K562 (cell line): ENCODE measurements around the gene ANO10. TPM values are rescaled to one million over a fixed set of nuclear protein-coding genes. Genes with fewer than 3 reads are reported as not detected.

Source experiments
- ATAC-seq: fragments of 200-7000 bp; cut with Tn5 transposase; 3 replicates; pipeline ENCODE4 v1.9.1; 2020; ENCODE audit warnings: moderate library complexity
- BruUV-seq: library from RNA; stranded (reverse); fragments of 400-500 nt; replicated peaks from 2 replicates; lab custom pipeline; 2021; lab: Mats Ljungman, UMichigan
- CTCF ChIA-PET: fragments of 300-600 bp; formaldehyde crosslinking; extraction: SDS; loops from one replicate; lab custom pipeline; 2021; ENCODE audit warnings: low intra/inter-chr PET ratio; lab: Yijun Ruan, JAX
- POLR2A ChIA-PET: fragments of 300-600, 350-650 bp; sonication (Branson Sonifier 250); formaldehyde crosslinking; extraction: SDS; loops from one replicate; lab custom pipeline; 2021; ENCODE audit warnings: antibody characterized with exemption, inconsistent platforms; lab: Yijun Ruan, JAX
- DNase-seq, 4 experiments: peaks; one replicate each; pipeline versions ENCODE4 v3.0.0 to v3.0.0-alpha.2; 2011 to 2018; ENCODE audit warnings: low spot score in 3 of 4, mixed read lengths in 3 of 4; ENCODE audit errors: extremely low read depth in 1 of 4
- FAIRE-seq: peaks from 2 replicates; lab custom pipeline; 2011; peaks lifted over from hg19 to GRCh38; lab: Jason Lieb, UNC
- H2AFZ ChIP-seq: 2 replicates; pipeline ENCODE4 v1.6.0; 2011; ENCODE audit warnings: low read depth, low read length, control low read depth, inconsistent platforms
- H3K27ac ChIP-seq: fragments of 200-600 bp; 3 replicates; pipeline ENCODE4 v1.8.0; 2011; ENCODE audit warnings: low read depth, mild to moderate bottlenecking, control low read depth, inconsistent platforms, low read length, moderate library complexity, mixed read lengths; ENCODE audit errors: extremely low read depth
- H3K27me3 ChIP-seq, 2 experiments: fragments of 300-600 bp in 1 of 2; 2 replicates in 1 of 2; 3 replicates in 1 of 2; pipeline versions ENCODE4 v1.6.0 to v1.8.0; 2011; ENCODE audit warnings: inconsistent platforms in 2 of 2, low read length in 2 of 2, mild to moderate bottlenecking in 1 of 2, mixed read lengths in 1 of 2, moderate library complexity in 1 of 2; ENCODE audit not compliant: control insufficient read depth in 2 of 2, insufficient read depth in 2 of 2
- H3K36me3 ChIP-seq: fragments of 300-600 bp; 3 replicates; pipeline ENCODE4 v1.8.0; 2011; ENCODE audit warnings: mild to moderate bottlenecking, low read length, inconsistent platforms; ENCODE audit not compliant: control insufficient read depth, insufficient read depth
- H3K4me1 ChIP-seq, 2 experiments: fragments of 200-600 bp in 1 of 2; replicated peaks in 1 of 2; 2 replicates in 1 of 2; 3 replicates in 1 of 2; pipeline versions ENCODE4 v1.5.1 to v1.8.0; 2011; ENCODE audit warnings: inconsistent platforms in 2 of 2, low read length in 2 of 2, mild to moderate bottlenecking in 1 of 2, mixed read lengths in 1 of 2, moderate library complexity in 1 of 2; ENCODE audit not compliant: control insufficient read depth in 2 of 2, insufficient read depth in 2 of 2
- H3K4me2 ChIP-seq: 2 replicates; pipeline ENCODE4 v1.6.1; 2011; ENCODE audit warnings: low read length, control low read depth, inconsistent platforms, mixed read lengths; ENCODE audit not compliant: insufficient read depth
- H3K4me3 ChIP-seq: fragments of 200-600 bp; sonication (generic), shearing (Covaris generic); 2 replicates; pipeline ENCODE4 v1.5.1; 2016; ENCODE audit warnings: control low read depth, inconsistent platforms
- H3K79me2 ChIP-seq: fragments of 200-600 bp; 3 replicates; pipeline ENCODE4 v1.8.0; 2011; ENCODE audit warnings: low read length, inconsistent platforms; ENCODE audit not compliant: control insufficient read depth, insufficient read depth
- H3K9ac ChIP-seq, 2 experiments: 2 replicates each; pipeline versions ENCODE4 v1.6.0 to v1.6.1; 2011; ENCODE audit warnings: low read depth in 2 of 2, low read length in 2 of 2, control low read depth in 1 of 2, inconsistent platforms in 1 of 2, mild to moderate bottlenecking in 1 of 2, mixed read lengths in 1 of 2; ENCODE audit not compliant: insufficient read depth in 1 of 2
- H3K9me1 ChIP-seq: one replicate; pipeline ENCODE4 v1.6.0; 2011; ENCODE audit warnings: inconsistent platforms, mild to moderate bottlenecking, low read length, moderate library complexity; ENCODE audit not compliant: control insufficient read depth, insufficient read depth
- H3K9me3 ChIP-seq: replicated peaks from 2 replicates; pipeline ENCODE4 v1.5.1; 2011; ENCODE audit warnings: low read depth, low read length, inconsistent platforms; ENCODE audit not compliant: control insufficient read depth, insufficient read depth
- H4K20me1 ChIP-seq: replicated peaks from 2 replicates; pipeline ENCODE4 v1.6.1; 2011; ENCODE audit warnings: low read length, inconsistent platforms, mixed read lengths; ENCODE audit not compliant: control insufficient read depth, insufficient read depth
- BRD9 ChIP-seq: fragments of 450-650 bp; IDR thresholded peaks from 2 replicates; pipeline ENCODE4 v1.6.1; 2018; ENCODE audit warnings: low read depth; ENCODE audit not compliant: partially characterized antibody
- CHD1 ChIP-seq: fragments of 200-600 bp; sonication (generic); IDR thresholded peaks from one replicate; pipeline ENCODE4 v1.6.1; 2012; ENCODE audit warnings: mild to moderate bottlenecking, moderate library complexity, low read length, inconsistent platforms
- CHD4 ChIP-seq: fragments of 200-600 bp; sonication (generic); IDR thresholded peaks from 3 replicates; pipeline ENCODE4 v1.6.1; 2012; ENCODE audit warnings: low read depth, mild to moderate bottlenecking, mixed read lengths, low read length, inconsistent platforms; ENCODE audit not compliant: insufficient read depth, insufficient replicate concordance, poor library complexity, severe bottlenecking
- DMBX1 ChIP-seq: fragments of 250-450 bp; sonication (Bioruptor Pico); IDR thresholded peaks from 2 replicates; pipeline ENCODE4 v1.8.0; 2022; ENCODE audit warnings: inconsistent platforms, mild to moderate bottlenecking, moderate library complexity, borderline replicate concordance
- EGR1 ChIP-seq: fragments of 450-650 bp; conservative IDR thresholded peaks from 2 replicates; pipeline ENCODE4 v1.6.1; 2017; ENCODE audit warnings: mild to moderate bottlenecking
- GTF2A2 ChIP-seq: IDR thresholded peaks from 2 replicates; pipeline ENCODE4 v1.6.1; 2016; ENCODE audit warnings: mild to moderate bottlenecking, missing genetic modification characterization, missing compliant biosample characterization
- HDAC2 ChIP-seq: fragments of 450-650 bp; IDR thresholded peaks from 2 replicates; pipeline ENCODE4 v1.6.1; 2016; ENCODE audit warnings: mild to moderate bottlenecking
- PRPF4 ChIP-seq: fragments of 200-400 bp; formaldehyde crosslinking; IDR thresholded peaks from one replicate; pipeline ENCODE4 v1.6.1; 2017; ENCODE audit warnings: low read length, low read depth, mild to moderate bottlenecking; ENCODE audit not compliant: insufficient read depth, poor library complexity, severe bottlenecking
- RFX5 ChIP-seq: IDR thresholded peaks from 2 replicates; pipeline ENCODE4 v1.6.1; 2011; ENCODE audit warnings: low read depth, mild to moderate bottlenecking, improper control_type of control experiment, low read length
- ZKSCAN3 ChIP-seq: fragments of 250-450 bp; sonication (Bioruptor Pico); IDR thresholded peaks from 2 replicates; pipeline ENCODE4 v1.4.0; 2020
- ZNF23 ChIP-seq: fragments of 250-450 bp; sonication (Bioruptor Pico); IDR thresholded peaks from 2 replicates; pipeline ENCODE4 v1.4.0; 2020; ENCODE audit warnings: mild to moderate bottlenecking
- ZNF274 ChIP-seq: IDR thresholded peaks from 2 replicates; pipeline ENCODE4 v1.6.1; 2011; ENCODE audit warnings: low read depth, mild to moderate bottlenecking, low read length, moderate library complexity, borderline replicate concordance
- ZNF780A ChIP-seq: fragments of 250-450 bp; sonication (Bioruptor Pico); IDR thresholded peaks from 2 replicates; pipeline ENCODE4 v1.5.0; 2021; ENCODE audit warnings: mild to moderate bottlenecking
- WGBS: fragments of 100-300 bp; shearing (Covaris generic); methylation state at CpG from one replicate; pipeline ENCODE4 v1.1.6; 2016; ENCODE audit warnings: low coverage, mixed read lengths; ENCODE audit not compliant: insufficient coverage; ENCODE audit errors: missing lambda C conversion rate; 5-methylcytosine and 5-hydroxymethylcytosine counted together
- in situ Hi-C: fragments of 300-500 bp; cut with MboI; formaldehyde crosslinking; loops from 4 replicates; pipeline ENCODE4 v1.15.0; 2018; ENCODE audit warnings: inconsistent platforms, mixed read lengths
- intact Hi-C: fragments of 100-400 bp; cut with micrococcal nuclease; formaldehyde crosslinking; loops from 2 replicates; pipeline ENCODE4 v1.14.2; 2022
- polyA plus RNA-seq, 8 experiments: library from polyadenylated mRNA; depleted of rRNA in 4 of 8; stranded (reverse) in 5 of 8; unstranded in 3 of 8; fragments of >200 nt; fragmentation: Nextera tagmentation in 2 of 8; fragmentation: Illumina TruSeq in 1 of 8; extraction: Ambion mirVana in 2 of 8; extraction: Trizol in 1 of 8; gene quantifications; 2 replicates each; pipeline versions ENCODE4 v1.2.1 to v1.2.3, GENCODE V29; 2011 to 2014; ENCODE audit warnings: inconsistent platforms in 1 of 8, missing spikeins in 1 of 8
- total RNA-seq, 7 experiments: library from RNA; depleted of rRNA in 6 of 7; stranded (reverse); fragments of >200 nt in 6 of 7; fragmentation: Illumina TruSeq in 2 of 7; extraction: Trizol in 2 of 7; gene quantifications; 2 replicates each; pipeline versions ENCODE4 v1.2.1 to v1.2.3, GENCODE V29; 2011 to 2021; ENCODE audit warnings: low replicate concordance in 1 of 7
- TF ChIP-seq, protein P1 (sequence below): fragments of 250-450 bp; sonication (Bioruptor Pico); IDR thresholded peaks from 2 replicates; pipeline ENCODE4 v1.8.0; 2022; ENCODE audit warnings: inconsistent platforms
- TF ChIP-seq, protein P2 (sequence below): fragments of 250-450 bp; sonication (Bioruptor Pico); IDR thresholded peaks from 2 replicates; pipeline ENCODE4 v1.4.0; 2020; ENCODE audit warnings: mild to moderate bottlenecking
- TF ChIP-seq, protein P3 (sequence below), 2 experiments: fragments of 450-650 bp; IDR thresholded peaks; 2 replicates each; pipeline ENCODE4 v1.6.1; 2016

The ANO10 gene
- total and polyA plus RNA-seq, 9 of the 15 experiments (the other 6 are each of a cell fraction or from before 2014, with no cell fraction given), result 6.4 to 46.0 (median 32.3) TPM

DNA sequence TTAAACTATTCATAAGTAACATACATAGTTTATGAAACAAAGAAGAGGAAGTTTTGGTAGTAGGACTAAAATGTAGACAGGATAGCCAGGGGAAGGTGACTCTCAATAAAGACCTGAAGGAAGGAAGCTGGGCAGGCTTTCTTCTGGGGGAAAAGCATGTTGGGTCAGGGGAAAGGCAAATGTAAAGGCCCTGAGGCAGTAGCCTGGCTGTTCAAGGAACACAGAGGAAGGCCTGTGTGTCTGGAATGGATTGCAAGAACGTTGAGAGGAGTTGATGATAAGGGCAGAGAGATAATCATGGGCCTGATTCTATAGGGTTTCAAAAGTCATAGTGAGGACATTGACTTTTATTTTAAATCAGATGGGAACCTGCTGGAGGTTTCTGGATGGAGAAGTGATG is 167.8 kb downstream of the ANO10 start:
- no peak overlapping the region for H3K4me3 ChIP-seq
- H3K9ac ChIP-seq, result no peak overlapping the region
- H3K9me1 ChIP-seq, result no peaks in the 10 kb centered on the region
- no peak for FAIRE-seq
- peak overlapping the region; percentile 15; the same call in 1 of the 3 replicates for H3K27ac ChIP-seq
- H3K36me3 ChIP-seq, result no peaks in the 10 kb centered on the region
- no peaks in the 10 kb centered on the region for H4K20me1 ChIP-seq
- no peak for DNase-seq
- BruUV-seq, result no TSS peak
- intact Hi-C loops (no loop called here), in situ Hi-C loops (no loop called here)
- ChIA-PET CTCF (no interaction called here), POLR2A (interaction anchor here (1.2 kb wide), 1 partner anchor 9 kb away, joined by 3 read pairs; no protein-coding TSS in a partner anchor)
- H3K27me3 ChIP-seq, result no peaks in the 10 kb centered on the region
- no peak for TF ChIP-seq ZKSCAN3
- TF ChIP-seq, protein P1, sequence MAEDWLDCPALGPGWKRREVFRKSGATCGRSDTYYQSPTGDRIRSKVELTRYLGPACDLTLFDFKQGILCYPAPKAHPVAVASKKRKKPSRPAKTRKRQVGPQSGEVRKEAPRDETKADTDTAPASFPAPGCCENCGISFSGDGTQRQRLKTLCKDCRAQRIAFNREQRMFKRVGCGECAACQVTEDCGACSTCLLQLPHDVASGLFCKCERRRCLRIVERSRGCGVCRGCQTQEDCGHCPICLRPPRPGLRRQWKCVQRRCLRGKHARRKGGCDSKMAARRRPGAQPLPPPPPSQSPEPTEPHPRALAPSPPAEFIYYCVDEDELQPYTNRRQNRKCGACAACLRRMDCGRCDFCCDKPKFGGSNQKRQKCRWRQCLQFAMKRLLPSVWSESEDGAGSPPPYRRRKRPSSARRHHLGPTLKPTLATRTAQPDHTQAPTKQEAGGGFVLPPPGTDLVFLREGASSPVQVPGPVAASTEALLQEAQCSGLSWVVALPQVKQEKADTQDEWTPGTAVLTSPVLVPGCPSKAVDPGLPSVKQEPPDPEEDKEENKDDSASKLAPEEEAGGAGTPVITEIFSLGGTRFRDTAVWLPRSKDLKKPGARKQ (CRISPR knock-in tag), result no peak
- TF ChIP-seq CHD4, result no peak
- TF ChIP-seq BRD9, result no peak
- TF ChIP-seq RFX5, result no peak
- TF ChIP-seq ZNF23 (CRISPR knock-in tag), result no peak
- TF ChIP-seq EGR1, result no peak
- TF ChIP-seq, protein P2, sequence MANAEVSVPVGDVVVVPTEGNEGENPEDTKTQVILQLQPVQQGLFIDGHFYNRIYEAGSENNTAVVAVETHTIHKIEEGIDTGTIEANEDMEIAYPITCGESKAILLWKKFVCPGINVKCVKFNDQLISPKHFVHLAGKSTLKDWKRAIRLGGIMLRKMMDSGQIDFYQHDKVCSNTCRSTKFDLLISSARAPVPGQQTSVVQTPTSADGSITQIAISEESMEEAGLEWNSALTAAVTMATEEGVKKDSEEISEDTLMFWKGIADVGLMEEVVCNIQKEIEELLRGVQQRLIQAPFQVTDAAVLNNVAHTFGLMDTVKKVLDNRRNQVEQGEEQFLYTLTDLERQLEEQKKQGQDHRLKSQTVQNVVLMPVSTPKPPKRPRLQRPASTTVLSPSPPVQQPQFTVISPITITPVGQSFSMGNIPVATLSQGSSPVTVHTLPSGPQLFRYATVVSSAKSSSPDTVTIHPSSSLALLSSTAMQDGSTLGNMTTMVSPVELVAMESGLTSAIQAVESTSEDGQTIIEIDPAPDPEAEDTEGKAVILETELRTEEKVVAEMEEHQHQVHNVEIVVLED (CRISPR knock-in tag), result no peak
- TF ChIP-seq ZNF274, result no peak
- no peak for TF ChIP-seq ZNF780A (CRISPR knock-in tag)
- no peak for TF ChIP-seq GTF2A2 (tag)
- no peak for TF ChIP-seq CHD1
- no peak for TF ChIP-seq DMBX1 (CRISPR knock-in tag)
- no peak for TF ChIP-seq HDAC2
- TF ChIP-seq PRPF4, result no peak
- TF ChIP-seq, protein P3, sequence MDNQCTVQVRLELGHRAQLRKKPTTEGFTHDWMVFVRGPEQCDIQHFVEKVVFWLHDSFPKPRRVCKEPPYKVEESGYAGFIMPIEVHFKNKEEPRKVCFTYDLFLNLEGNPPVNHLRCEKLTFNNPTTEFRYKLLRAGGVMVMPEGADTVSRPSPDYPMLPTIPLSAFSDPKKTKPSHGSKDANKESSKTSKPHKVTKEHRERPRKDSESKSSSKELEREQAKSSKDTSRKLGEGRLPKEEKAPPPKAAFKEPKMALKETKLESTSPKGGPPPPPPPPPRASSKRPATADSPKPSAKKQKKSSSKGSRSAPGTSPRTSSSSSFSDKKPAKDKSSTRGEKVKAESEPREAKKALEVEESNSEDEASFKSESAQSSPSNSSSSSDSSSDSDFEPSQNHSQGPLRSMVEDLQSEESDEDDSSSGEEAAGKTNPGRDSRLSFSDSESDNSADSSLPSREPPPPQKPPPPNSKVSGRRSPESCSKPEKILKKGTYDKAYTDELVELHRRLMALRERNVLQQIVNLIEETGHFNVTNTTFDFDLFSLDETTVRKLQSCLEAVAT (IDR thresholded peaks at IDR 0.05), result no peak
- ATAC-seq, result no peak
- no peak overlapping the region for H3K4me2 ChIP-seq
- no peaks in the 10 kb centered on the region for H3K9me3 ChIP-seq
- no peak overlapping the region for H2AFZ ChIP-seq
- 6% methylated on average over 1 of the region's 1 CpG for WGBS
- H3K79me2 ChIP-seq, result no peaks in the 10 kb centered on the region
- H3K4me1 ChIP-seq, result peaks cover 11 to 29% of the 10 kb centered on the region in 2 experiments; a peak in 4 of 5 replicates
